Parathyroid adenoma (tissue), 2 donors: ENCODE results near the gene MCAT.

ENCODE experiments used
- H2AFZ ChIP-seq: fragments of 300-600 bp; sonication (generic); one replicate; pipeline ENCODE4 v1.7.0; 2017; ENCODE audit warnings: antibody characterized with exemption, mild to moderate bottlenecking
- H3K27ac ChIP-seq: fragments of 300-600 bp; sonication (generic); one replicate; pipeline ENCODE4 v1.7.0; 2017
- H3K27me3 ChIP-seq: fragments of 300-600 bp; sonication (generic); one replicate; pipeline ENCODE4 v1.7.0; 2017; ENCODE audit warnings: low read length; ENCODE audit not compliant: control insufficient read depth, insufficient read depth
- H3K36me3 ChIP-seq: fragments of 300-600 bp; sonication (generic); one replicate; pipeline ENCODE4 v1.7.0; 2017; ENCODE audit warnings: low read length; ENCODE audit not compliant: control insufficient read depth, insufficient read depth
- H3K4me1 ChIP-seq: fragments of 300-600 bp; sonication (generic); one replicate; pipeline ENCODE4 v1.7.0; 2017; ENCODE audit warnings: control low read depth
- H3K4me2 ChIP-seq: fragments of 300-600 bp; sonication (generic); one replicate; pipeline ENCODE4 v1.7.0; 2017; ENCODE audit warnings: low read length
- H3K4me3 ChIP-seq: fragments of 300-600 bp; sonication (generic); one replicate; pipeline ENCODE4 v1.7.0; 2017; ENCODE audit warnings: low read depth, low read length
- H3K79me2 ChIP-seq: fragments of 300-600 bp; sonication (generic); one replicate; pipeline ENCODE4 v1.7.0; 2017; ENCODE audit warnings: control low read depth
- H3K9ac ChIP-seq: fragments of 300-600 bp; sonication (generic); one replicate; pipeline ENCODE4 v1.7.0; 2017; ENCODE audit warnings: mild to moderate bottlenecking
- H3K9me3 ChIP-seq: fragments of 300-600 bp; sonication (generic); one replicate; pipeline ENCODE4 v1.7.0; 2017; ENCODE audit warnings: low read length; ENCODE audit not compliant: control insufficient read depth
- TF ChIP-seq, protein P1 (sequence below): fragments of 300-600 bp; sonication (generic); IDR thresholded peaks from one replicate; pipeline ENCODE4 v1.7.0; 2017; ENCODE audit warnings: antibody characterized with exemption, mild to moderate bottlenecking
- donor health status: primary hyperparathyroidism.

Gene MCAT

DNA sequence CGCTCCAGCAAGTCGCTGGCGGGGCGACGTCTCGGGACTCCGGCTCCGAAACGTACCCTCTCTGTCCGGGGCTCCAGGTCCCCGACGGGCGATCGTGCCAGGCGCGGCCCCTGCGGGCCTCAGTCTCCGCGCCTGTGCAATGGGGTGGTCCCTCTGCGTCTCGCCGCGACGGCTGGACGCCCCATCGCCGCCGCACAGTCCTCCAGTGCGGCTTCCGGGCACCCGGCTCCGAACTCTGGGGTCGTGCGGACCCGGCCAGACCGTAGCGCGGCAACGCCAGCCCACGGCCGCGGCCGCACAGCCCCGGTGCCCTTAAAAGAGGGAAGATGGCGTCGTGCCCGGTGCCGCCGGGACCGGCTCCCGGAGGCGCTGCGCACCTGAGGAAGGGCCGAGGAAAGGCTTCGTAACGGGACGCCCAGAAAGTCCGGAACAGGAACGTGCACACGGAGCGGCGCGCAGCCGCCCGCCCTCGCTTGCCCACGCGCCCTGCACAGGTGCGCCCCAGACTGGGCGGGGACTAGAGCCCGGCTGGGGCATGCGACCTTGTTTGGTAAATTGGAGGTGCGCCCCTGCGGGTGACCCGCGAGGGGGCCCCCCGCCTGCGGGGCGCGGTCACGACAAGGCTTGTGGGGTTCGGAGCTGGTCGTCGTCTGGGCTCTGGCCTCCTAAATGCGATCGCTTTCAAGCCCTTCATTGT is 32.1 kb downstream of the MCAT start:
- H3K27ac ChIP-seq = no peak overlapping the region
- H3K4me2 ChIP-seq = peak overlapping the region; percentile 89
- TF ChIP-seq, protein P1, sequence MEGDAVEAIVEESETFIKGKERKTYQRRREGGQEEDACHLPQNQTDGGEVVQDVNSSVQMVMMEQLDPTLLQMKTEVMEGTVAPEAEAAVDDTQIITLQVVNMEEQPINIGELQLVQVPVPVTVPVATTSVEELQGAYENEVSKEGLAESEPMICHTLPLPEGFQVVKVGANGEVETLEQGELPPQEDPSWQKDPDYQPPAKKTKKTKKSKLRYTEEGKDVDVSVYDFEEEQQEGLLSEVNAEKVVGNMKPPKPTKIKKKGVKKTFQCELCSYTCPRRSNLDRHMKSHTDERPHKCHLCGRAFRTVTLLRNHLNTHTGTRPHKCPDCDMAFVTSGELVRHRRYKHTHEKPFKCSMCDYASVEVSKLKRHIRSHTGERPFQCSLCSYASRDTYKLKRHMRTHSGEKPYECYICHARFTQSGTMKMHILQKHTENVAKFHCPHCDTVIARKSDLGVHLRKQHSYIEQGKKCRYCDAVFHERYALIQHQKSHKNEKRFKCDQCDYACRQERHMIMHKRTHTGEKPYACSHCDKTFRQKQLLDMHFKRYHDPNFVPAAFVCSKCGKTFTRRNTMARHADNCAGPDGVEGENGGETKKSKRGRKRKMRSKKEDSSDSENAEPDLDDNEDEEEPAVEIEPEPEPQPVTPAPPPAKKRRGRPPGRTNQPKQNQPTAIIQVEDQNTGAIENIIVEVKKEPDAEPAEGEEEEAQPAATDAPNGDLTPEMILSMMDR = no peak
- H3K9me3 ChIP-seq = no peaks in the 10 kb centered on the region
- no peaks in the 10 kb centered on the region for H3K27me3 ChIP-seq
- peak overlapping the region; percentile 83 for H2AFZ ChIP-seq
- H3K4me3 ChIP-seq = peak overlapping the region; percentile 77
- no peak overlapping the region for H3K9ac ChIP-seq
- no peaks in the 10 kb centered on the region for H3K4me1 ChIP-seq
- H3K79me2 ChIP-seq = no peaks in the 10 kb centered on the region
- H3K36me3 ChIP-seq = no peaks in the 10 kb centered on the region

- TF ChIP-seq, protein P1 = no peak
- Histone ChIP-seq H3K9me3 (no peaks in the 10 kb centered on the region), H3K36me3 (no peaks in the 10 kb centered on the region), H3K4me3 (peak within 1 kb of the TSS; percentile 77), H2AFZ (peak within 1 kb of the TSS; percentile 83), H3K79me2 (no peaks in the 10 kb centered on the region), H3K27ac (no peak within 1 kb of the TSS), H3K9ac (no peak within 1 kb of the TSS), H3K27me3 (no peaks in the 10 kb centered on the region), H3K4me2 (peak within 1 kb of the TSS; percentile 89), H3K4me1 (no peaks in the 10 kb centered on the region)
Measured at GRCh38 chr22:43110444-43110926, 32.7 kb downstream of the MCAT start, which contains the start of gene BIK. BIK (plus strand) TSS chr22:43110750; CDS start chr22:43124023, 13,273 bp downstream.

GRCh38 chr22:43109921-43110443 is 33.2 kb downstream of the MCAT start:
- peak overlapping the region; percentile 62 for H2AFZ ChIP-seq
- H3K4me3 ChIP-seq = peak overlapping the region; percentile 47
- no peak overlapping the region for H3K27ac ChIP-seq
- TF ChIP-seq, protein P1 = no peak
- H3K9ac ChIP-seq = no peak overlapping the region
- no peaks in the 10 kb centered on the region for H3K4me1 ChIP-seq
- H3K27me3 ChIP-seq = no peaks in the 10 kb centered on the region
- H3K79me2 ChIP-seq = no peaks in the 10 kb centered on the region
- H3K4me2 ChIP-seq = peak overlapping the region; percentile 89
- H3K9me3 ChIP-seq = no peaks in the 10 kb centered on the region
- no peaks in the 10 kb centered on the region for H3K36me3 ChIP-seq

DNA sequence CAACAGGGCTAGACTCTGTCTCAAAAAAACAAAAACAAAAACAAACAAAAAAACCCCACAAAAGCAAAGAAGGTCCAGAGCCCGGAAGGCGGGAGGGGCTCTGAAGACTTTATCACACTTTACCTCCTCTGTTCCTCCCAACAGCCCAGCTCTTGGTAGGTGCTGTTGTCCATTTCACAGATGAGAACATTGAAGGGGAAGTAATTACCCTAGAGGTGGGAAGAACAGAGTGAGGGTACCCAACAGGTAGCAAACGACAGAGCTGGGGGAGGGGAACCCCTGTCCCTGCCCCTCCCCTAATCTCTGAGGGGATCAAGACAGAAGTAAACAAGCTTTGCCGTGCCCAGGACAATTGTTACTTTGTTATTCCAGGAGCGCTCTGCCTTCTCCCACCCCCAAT is 33.7 kb downstream of the MCAT start:
- no peak overlapping the region for H2AFZ ChIP-seq
- TF ChIP-seq, protein P1 = no peak
- H3K4me3 ChIP-seq = no peak overlapping the region
- H3K27me3 ChIP-seq = no peaks in the 10 kb centered on the region
- H3K79me2 ChIP-seq = no peaks in the 10 kb centered on the region
- H3K4me1 ChIP-seq = no peaks in the 10 kb centered on the region
- no peaks in the 10 kb centered on the region for H3K9me3 ChIP-seq
- H3K27ac ChIP-seq = no peak overlapping the region
- no peak overlapping the region for H3K9ac ChIP-seq
- H3K36me3 ChIP-seq = no peaks in the 10 kb centered on the region
- no peak overlapping the region for H3K4me2 ChIP-seq
